HFFc6 (cell line): ENCODE results near the gene TRPM7. TPM values are rescaled to one million over a fixed set of nuclear protein-coding genes. Genes with fewer than 3 reads are reported as not detected.

Source experiments
- DNase-seq: peaks from one replicate; pipeline ENCODE4 v3.0.0-alpha.2; 2018
- H3K27ac Mint-ChIP-seq: 2 replicates; pipeline ENCODE4 v1.8.0; 2020; ENCODE audit warnings: mild to moderate bottlenecking, mixed read lengths
- H3K27me3 Mint-ChIP-seq: 2 replicates; pipeline ENCODE4 v1.8.0; 2021; ENCODE audit warnings: mild to moderate bottlenecking, moderate library complexity, mixed read lengths; ENCODE audit not compliant: insufficient read depth
- H3K36me3 Mint-ChIP-seq: 2 replicates; pipeline ENCODE4 v1.8.0; 2021; ENCODE audit warnings: low read depth, mixed read lengths
- H3K4me1 Mint-ChIP-seq: 2 replicates; pipeline ENCODE4 v1.8.0; 2020; ENCODE audit warnings: low read depth, mixed read lengths
- H3K4me3 Mint-ChIP-seq: 2 replicates; pipeline ENCODE4 v1.8.0; 2020; ENCODE audit warnings: mild to moderate bottlenecking, moderate library complexity, mixed read lengths
- H3K9me3 Mint-ChIP-seq: 2 replicates; pipeline ENCODE4 v1.8.0; 2020; ENCODE audit warnings: mild to moderate bottlenecking, mixed read lengths
- total RNA-seq, 6 experiments: library from RNA; stranded (reverse); fragmentation: NEBNext Ultra II Directional; extraction: Animal tissue kit (Norgen Biotek cat#: 25700); gene quantifications; 2 replicates in 1 of 6; 3 replicates in 5 of 6; pipeline ENCODE4 v1.2.3, GENCODE V29; 2021
- TF ChIP-seq, protein P1 (sequence below): fragments of 200-600 bp; sonication (generic); IDR thresholded peaks from 2 replicates; pipeline ENCODE4 v1.5.0; 2021; ENCODE audit warnings: antibody characterized with exemption, mild to moderate bottlenecking

The TRPM7 gene
- total RNA-seq, 6 experiments from 2014 or later, result 20.6 to 24.6 (median 23.5) TPM

DNA sequence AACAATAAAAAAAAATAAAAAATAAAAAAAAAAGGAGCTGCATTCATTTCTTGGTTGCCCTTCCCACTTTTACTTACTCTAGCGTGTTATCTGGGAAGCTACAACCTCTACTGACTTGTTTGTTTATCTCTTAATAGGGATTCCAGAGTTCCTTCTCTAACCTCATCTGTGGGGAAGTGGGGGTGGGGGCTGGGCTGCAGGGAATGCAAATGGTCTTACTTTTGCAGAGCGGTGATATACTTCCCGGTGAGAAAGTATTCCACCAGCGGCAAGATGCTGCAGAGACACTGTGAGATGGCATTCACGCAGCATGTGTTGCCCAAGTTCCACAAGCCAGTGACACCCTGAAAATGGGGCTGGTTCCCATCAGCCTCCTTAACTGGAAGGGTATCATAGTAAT lies 142.2 kb downstream of the TRPM7 start:
- Mint-ChIP-seq H3K4me1 (peaks cover 23% of the 10 kb centered on the region), H3K27ac (no peak overlapping the region), H3K4me3 (no peak overlapping the region), H3K27me3 (peaks cover 3% of the 10 kb centered on the region), H3K36me3 (no peaks in the 10 kb centered on the region), H3K9me3 (no peaks in the 10 kb centered on the region)
- TF ChIP-seq, protein P1, sequence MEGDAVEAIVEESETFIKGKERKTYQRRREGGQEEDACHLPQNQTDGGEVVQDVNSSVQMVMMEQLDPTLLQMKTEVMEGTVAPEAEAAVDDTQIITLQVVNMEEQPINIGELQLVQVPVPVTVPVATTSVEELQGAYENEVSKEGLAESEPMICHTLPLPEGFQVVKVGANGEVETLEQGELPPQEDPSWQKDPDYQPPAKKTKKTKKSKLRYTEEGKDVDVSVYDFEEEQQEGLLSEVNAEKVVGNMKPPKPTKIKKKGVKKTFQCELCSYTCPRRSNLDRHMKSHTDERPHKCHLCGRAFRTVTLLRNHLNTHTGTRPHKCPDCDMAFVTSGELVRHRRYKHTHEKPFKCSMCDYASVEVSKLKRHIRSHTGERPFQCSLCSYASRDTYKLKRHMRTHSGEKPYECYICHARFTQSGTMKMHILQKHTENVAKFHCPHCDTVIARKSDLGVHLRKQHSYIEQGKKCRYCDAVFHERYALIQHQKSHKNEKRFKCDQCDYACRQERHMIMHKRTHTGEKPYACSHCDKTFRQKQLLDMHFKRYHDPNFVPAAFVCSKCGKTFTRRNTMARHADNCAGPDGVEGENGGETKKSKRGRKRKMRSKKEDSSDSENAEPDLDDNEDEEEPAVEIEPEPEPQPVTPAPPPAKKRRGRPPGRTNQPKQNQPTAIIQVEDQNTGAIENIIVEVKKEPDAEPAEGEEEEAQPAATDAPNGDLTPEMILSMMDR, result no peak
- no peak for DNase-seq

DNA sequence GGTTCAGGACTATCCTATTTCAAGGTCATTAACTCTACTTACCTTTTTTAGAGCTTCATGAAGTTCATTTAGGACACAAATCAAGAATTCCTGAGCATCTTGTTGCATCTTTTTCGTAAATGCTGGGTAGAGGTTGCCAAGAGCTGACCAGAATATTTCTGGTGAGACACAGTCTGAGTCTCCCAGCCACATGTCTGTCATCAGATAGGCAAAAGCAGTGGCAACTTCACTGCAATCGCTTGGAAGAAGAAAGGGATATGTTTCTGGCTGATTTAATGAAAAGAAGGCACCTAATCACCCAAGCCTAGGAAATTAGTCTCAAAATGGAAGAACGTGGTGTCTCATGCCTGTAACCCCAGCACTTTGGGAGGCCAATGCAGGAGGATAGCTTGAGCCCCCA lies 143.0 kb downstream of the TRPM7 start:
- DNase-seq, result no peak
- H3K9me3 Mint-ChIP-seq, result no peaks in the 10 kb centered on the region

DNA sequence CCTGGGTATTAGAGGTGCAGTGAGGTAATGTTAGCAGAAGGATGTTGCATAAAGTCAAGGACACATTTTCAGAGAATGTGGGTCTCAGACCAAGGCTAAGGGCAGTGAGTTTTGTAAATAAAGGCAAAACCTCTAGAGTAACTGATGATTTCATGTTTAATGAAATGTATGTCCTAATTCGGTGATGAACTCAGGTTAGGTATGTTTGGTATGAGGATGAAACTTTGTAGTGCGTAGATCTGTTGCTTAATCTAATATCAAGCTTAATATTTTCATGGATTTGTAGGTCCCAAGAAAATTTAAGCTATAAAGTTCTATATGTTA lies 143.7 kb downstream of the TRPM7 start:
- no peaks in the 10 kb centered on the region for H3K36me3 Mint-ChIP-seq
- no peak for DNase-seq
- H3K4me1 Mint-ChIP-seq, result peaks cover 22% of the 10 kb centered on the region
- H3K27me3 Mint-ChIP-seq, result peaks cover 2% of the 10 kb centered on the region
- H3K27ac Mint-ChIP-seq, result no peak overlapping the region
- H3K4me3 Mint-ChIP-seq, result no peak overlapping the region
- no peaks in the 10 kb centered on the region for H3K9me3 Mint-ChIP-seq
- TF ChIP-seq, protein P1, result no peak

More for the DNA sequence above, 143.0 kb downstream of the TRPM7 start:
- TF ChIP-seq, protein P1, result no peak
- peaks cover 2% of the 10 kb centered on the region for H3K27me3 Mint-ChIP-seq
- H3K4me3 Mint-ChIP-seq, result no peak overlapping the region
- no peaks in the 10 kb centered on the region for H3K36me3 Mint-ChIP-seq
- no peak overlapping the region for H3K27ac Mint-ChIP-seq
- H3K4me1 Mint-ChIP-seq, result peaks cover 22% of the 10 kb centered on the region

DNA sequence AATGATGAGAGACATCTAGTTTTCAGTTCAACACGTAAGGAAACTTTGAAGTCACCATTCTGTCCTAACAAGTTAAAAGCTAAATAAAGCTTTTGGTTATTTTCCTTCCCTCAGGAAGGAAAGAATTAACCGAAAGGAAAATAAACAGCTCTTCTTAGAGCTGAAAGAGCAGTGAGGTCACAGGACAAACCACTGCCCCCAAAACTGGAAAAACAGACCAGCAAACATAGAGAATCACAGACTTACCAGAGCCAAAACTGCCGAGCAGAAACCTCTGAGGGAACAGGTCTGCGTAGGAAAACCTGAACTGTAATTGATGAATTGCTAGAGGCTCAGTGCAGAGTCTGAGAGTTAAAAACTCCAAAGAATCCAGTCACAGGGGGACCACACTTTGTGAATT lies 154.8 kb downstream of the TRPM7 start:
- Mint-ChIP-seq H3K4me3 (no peak overlapping the region), H3K27ac (no peak overlapping the region), H3K27me3 (peaks cover 8% of the 10 kb centered on the region; the same call in 1 of the 2 replicates), H3K36me3 (no peaks in the 10 kb centered on the region), H3K9me3 (no peaks in the 10 kb centered on the region), H3K4me1 (no peaks in the 10 kb centered on the region)
- no peak for DNase-seq
- TF ChIP-seq, protein P1, result no peak

DNA sequence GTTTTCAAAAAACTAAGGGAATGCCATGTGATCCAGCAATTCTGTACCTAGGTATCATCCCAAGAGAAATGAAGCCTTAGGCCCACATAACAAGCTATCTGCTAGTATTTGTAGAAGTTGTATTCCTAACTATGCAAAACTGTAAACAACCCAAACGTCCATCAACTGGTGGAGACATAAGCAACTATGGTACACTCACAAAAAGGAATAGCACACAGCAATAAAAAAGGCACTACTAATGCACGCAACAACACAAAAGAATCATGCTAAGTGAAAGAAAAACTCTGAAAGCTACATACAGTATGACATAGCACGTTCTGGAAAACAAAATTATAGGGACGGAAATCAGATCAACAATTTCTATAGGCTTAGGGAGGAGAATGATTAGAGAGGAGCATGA lies 155.4 kb downstream of the TRPM7 start:
- H3K27me3 Mint-ChIP-seq, result peaks cover 8% of the 10 kb centered on the region; the same call in 1 of the 2 replicates
- H3K9me3 Mint-ChIP-seq, result no peaks in the 10 kb centered on the region
- no peak overlapping the region for H3K27ac Mint-ChIP-seq
- no peaks in the 10 kb centered on the region for H3K4me1 Mint-ChIP-seq
- TF ChIP-seq, protein P1, result no peak
- H3K4me3 Mint-ChIP-seq, result no peak overlapping the region
- no peak for DNase-seq
- no peaks in the 10 kb centered on the region for H3K36me3 Mint-ChIP-seq

DNA sequence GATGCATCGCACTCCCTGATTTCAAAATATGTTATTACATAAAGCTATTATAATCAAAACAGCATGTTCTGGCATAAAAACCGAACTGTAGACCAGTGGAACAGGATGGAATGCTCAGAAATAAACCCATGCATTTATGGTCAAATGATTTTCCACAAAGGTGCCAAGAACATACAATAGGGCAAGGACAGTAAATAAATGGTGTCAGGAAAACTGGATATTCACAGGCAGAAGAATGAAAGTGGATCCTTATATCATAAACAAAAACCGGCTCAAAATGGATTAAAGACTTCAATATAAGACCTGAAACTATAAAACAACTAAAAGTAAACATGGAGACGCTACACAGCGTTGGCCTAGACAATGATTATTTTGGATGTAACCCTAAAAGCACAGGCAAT lies 162.7 kb downstream of the TRPM7 start:
- no peaks in the 10 kb centered on the region for H3K36me3 Mint-ChIP-seq
- no peak overlapping the region for H3K4me3 Mint-ChIP-seq
- no peak overlapping the region for H3K27ac Mint-ChIP-seq
- H3K4me1 Mint-ChIP-seq, result no peaks in the 10 kb centered on the region
- H3K27me3 Mint-ChIP-seq, result peaks cover 3% of the 10 kb centered on the region
- TF ChIP-seq, protein P1, result no peak
- no peaks in the 10 kb centered on the region for H3K9me3 Mint-ChIP-seq
- no peak for DNase-seq
